ENCODE data around the gene SLC2A14. TPM values are rescaled to one million over a fixed set of nuclear protein-coding genes. Genes with fewer than 3 reads are reported as not detected.

The SLC2A14 gene
- total and polyA plus RNA-seq, 2 experiments from 2014 or later = 6.1 to 6.6 TPM

- Histone ChIP-seq H3K79me2 (no peaks in the 10 kb centered on the region), H3K4me1 (ENCODE audit: insufficient read depth) (peaks cover 9% of the 10 kb centered on the region), H3K9me2 (replicated peaks; ENCODE audit: insufficient read depth) (no peaks in the 10 kb centered on the region), H4K20me1 (ENCODE audit: insufficient read depth, poor library complexity, severe bottlenecking) (no peaks in the 10 kb centered on the region), H3K27me3 (no peaks in the 10 kb centered on the region), H3K9me3 (ENCODE audit: low read depth) (no peaks in the 10 kb centered on the region), H3K36me3 (replicated peaks; ENCODE audit: insufficient read depth, low read depth) (no peaks in the 10 kb centered on the region), H3K27ac (no peak overlapping the region), H3K4me3 (no peak overlapping the region), H2AFZ (no peak overlapping the region), H3K4me2 (no peak overlapping the region)
- no peak for DNase-seq (ENCODE audit: low spot score)
- 30% methylated on average over 2 of the region's 2 CpGs for WGBS (ENCODE audit: low lambda C conversion rate, missing lambda C conversion rate)
- TF ChIP-seq EZH2phosphoT487 (IDR thresholded peaks at IDR 0.05; ENCODE audit: low read depth, severe bottlenecking, unreplicated experiment) (no peak), EZH2 (IDR thresholded peaks at IDR 0.05; ENCODE audit: borderline replicate concordance) (no peak), CTCF (IDR thresholded peaks at IDR 0.05; ENCODE audit: poor library complexity) (no peak)
Observed at GRCh38 chr12:7859552-7859951, 13.2 kb downstream of the SLC2A14 start.

- Histone ChIP-seq H4K20me1 (ENCODE audit: insufficient read depth, poor library complexity, severe bottlenecking) (no peaks in the 10 kb centered on the region), H3K36me3 (replicated peaks; ENCODE audit: insufficient read depth, low read depth) (no peaks in the 10 kb centered on the region), H3K27me3 (no peaks in the 10 kb centered on the region), H3K4me1 (ENCODE audit: insufficient read depth) (peaks cover 9% of the 10 kb centered on the region), H3K79me2 (no peaks in the 10 kb centered on the region), H3K4me3 (no peak overlapping the region), H3K9me2 (replicated peaks; ENCODE audit: insufficient read depth) (no peaks in the 10 kb centered on the region), H2AFZ (no peak overlapping the region), H3K27ac (no peak overlapping the region), H3K9me3 (ENCODE audit: low read depth) (no peaks in the 10 kb centered on the region), H3K4me2 (no peak overlapping the region)
- no peak for DNase-seq (ENCODE audit: low spot score)
- TF ChIP-seq EZH2phosphoT487 (IDR thresholded peaks at IDR 0.05; ENCODE audit: low read depth, severe bottlenecking, unreplicated experiment) (no peak), CTCF (IDR thresholded peaks at IDR 0.05; ENCODE audit: poor library complexity) (no peak), EZH2 (IDR thresholded peaks at IDR 0.05; ENCODE audit: borderline replicate concordance) (no peak)
- WGBS (ENCODE audit: low lambda C conversion rate, missing lambda C conversion rate) = 89% methylated on average over 3 of the region's 3 CpGs
Observed at GRCh38 chr12:7857971-7858370, 14.7 kb downstream of the SLC2A14 start.

GRCh38 chr12:7856516-7856915 lies 16.2 kb downstream of the SLC2A14 start:
- no peak overlapping the region for H2AFZ ChIP-seq

More at GRCh38 chr12:7856516-7856915, 16.2 kb downstream of the SLC2A14 start:
- WGBS (ENCODE audit: low lambda C conversion rate, missing lambda C conversion rate) = 73% methylated on average over 6 of the region's 6 CpGs
- no peaks in the 10 kb centered on the region for H3K79me2 ChIP-seq
- no peaks in the 10 kb centered on the region for H3K27me3 ChIP-seq
- no peak for DNase-seq (ENCODE audit: low spot score)
- peaks cover 13% of the 10 kb centered on the region for H3K4me1 ChIP-seq (ENCODE audit: insufficient read depth)
- TF ChIP-seq CTCF (IDR thresholded peaks at IDR 0.05; ENCODE audit: poor library complexity) (no peak), EZH2phosphoT487 (IDR thresholded peaks at IDR 0.05; ENCODE audit: low read depth, severe bottlenecking, unreplicated experiment) (no peak), EZH2 (IDR thresholded peaks at IDR 0.05; ENCODE audit: borderline replicate concordance) (no peak)
- no peaks in the 10 kb centered on the region for H3K9me3 ChIP-seq (ENCODE audit: low read depth)
- no peak overlapping the region for H3K27ac ChIP-seq
- H3K4me2 ChIP-seq = no peak overlapping the region
- no peaks in the 10 kb centered on the region for H3K9me2 ChIP-seq (replicated peaks; ENCODE audit: insufficient read depth)
- no peak overlapping the region for H3K4me3 ChIP-seq
- H4K20me1 ChIP-seq (ENCODE audit: insufficient read depth, poor library complexity, severe bottlenecking) = no peaks in the 10 kb centered on the region
- no peaks in the 10 kb centered on the region for H3K36me3 ChIP-seq (replicated peaks; ENCODE audit: insufficient read depth, low read depth)

Data from hepatocyte (in vitro differentiated cells).